ENCODE data around the gene TBC1D5.
"Not testable (repeated sequence)": the region's sequence is repeated elsewhere in the genome, so short reads cannot be mapped to it uniquely, and the experiment has no call there.

TBC1D5 gene

GRCh38 chr3:17404548-17404947, 337.9 kb downstream of the TBC1D5 start:
- no peak for TF ChIP-seq FOXP2 (optimal IDR thresholded peaks at IDR 0.05; ENCODE audit: control extremely low read depth, extremely low read length, insufficient read depth)
- TF ChIP-seq POLR2AphosphoS5 (IDR thresholded peaks at IDR 0.05; ENCODE audit: borderline replicate concordance, low read depth, low read length) = no peak
- TF ChIP-seq EZH2 (IDR thresholded peaks at IDR 0.05) = no peak
- Histone ChIP-seq H3K9ac (ENCODE audit: insufficient read length) (no peak overlapping the region), H3K4me3 (no peak overlapping the region), H3K9me3 (ENCODE audit: low read depth, low read length) (peaks cover 3% of the 10 kb centered on the region; the same call in 1 of the 2 replicates), H3K36me3 (ENCODE audit: insufficient read depth, low read length) (no peaks in the 10 kb centered on the region), H3K27ac (no peak overlapping the region)
- DNase-seq (ENCODE audit: low read depth, low spot score) = no peak

- Histone ChIP-seq H3K9me3 (ENCODE audit: low read depth, low read length) (peaks cover 3% of the 10 kb centered on the region; the same call in 1 of the 2 replicates), H3K36me3 (ENCODE audit: insufficient read depth, low read length) (no peaks in the 10 kb centered on the region), H3K4me3 (no peak overlapping the region), H3K27ac (no peak overlapping the region), H3K9ac (ENCODE audit: insufficient read length) (no peak overlapping the region)
- DNase-seq (ENCODE audit: low read depth, low spot score) = no peak
- TF ChIP-seq FOXP2 (optimal IDR thresholded peaks at IDR 0.05; ENCODE audit: control extremely low read depth, extremely low read length, insufficient read depth) = no peak
- no peak for TF ChIP-seq EZH2 (IDR thresholded peaks at IDR 0.05)
- TF ChIP-seq POLR2AphosphoS5 (IDR thresholded peaks at IDR 0.05; ENCODE audit: borderline replicate concordance, low read depth, low read length) = no peak
Measured at GRCh38 chr3:17402442-17402841, 340.0 kb downstream of the TBC1D5 start.

- H3K4me3 ChIP-seq = no peak overlapping the region
- no peak overlapping the region for H3K9ac ChIP-seq (ENCODE audit: insufficient read length)
- DNase-seq (ENCODE audit: low read depth, low spot score) = no peak
- H3K36me3 ChIP-seq (ENCODE audit: insufficient read depth, low read length) = no peaks in the 10 kb centered on the region
- no peak overlapping the region for H3K27ac ChIP-seq
- peaks cover 3% of the 10 kb centered on the region; the same call in 1 of the 2 replicates for H3K9me3 ChIP-seq (ENCODE audit: low read depth, low read length)
- TF ChIP-seq FOXP2 (optimal IDR thresholded peaks at IDR 0.05; ENCODE audit: control extremely low read depth, extremely low read length, insufficient read depth) (no peak), EZH2 (IDR thresholded peaks at IDR 0.05) (no peak), POLR2AphosphoS5 (IDR thresholded peaks at IDR 0.05; ENCODE audit: borderline replicate concordance, low read depth, low read length) (no peak)
Measured at GRCh38 chr3:17401912-17402311, 340.5 kb downstream of the TBC1D5 start.

- Histone ChIP-seq H3K9ac (ENCODE audit: insufficient read length) (no peak overlapping the region), H3K27ac (no peak overlapping the region), H3K4me3 (no peak overlapping the region), H3K36me3 (ENCODE audit: insufficient read depth, low read length) (no peaks in the 10 kb centered on the region), H3K9me3 (ENCODE audit: low read depth, low read length) (peaks cover 3% of the 10 kb centered on the region; the same call in 1 of the 2 replicates)
- no peak for DNase-seq (ENCODE audit: low read depth, low spot score)
- TF ChIP-seq EZH2 (IDR thresholded peaks at IDR 0.05) (no peak), FOXP2 (optimal IDR thresholded peaks at IDR 0.05; ENCODE audit: control extremely low read depth, extremely low read length, insufficient read depth) (no peak), POLR2AphosphoS5 (IDR thresholded peaks at IDR 0.05; ENCODE audit: borderline replicate concordance, low read depth, low read length) (no peak)
Measured at GRCh38 chr3:17399586-17399985, 342.8 kb downstream of the TBC1D5 start.

- Histone ChIP-seq H3K9me3 (ENCODE audit: low read depth, low read length) (peaks cover 3% of the 10 kb centered on the region; the same call in 1 of the 2 replicates), H3K27ac (no peak overlapping the region), H3K36me3 (ENCODE audit: insufficient read depth, low read length) (no peaks in the 10 kb centered on the region), H3K4me3 (no peak overlapping the region), H3K9ac (ENCODE audit: insufficient read length) (no peak overlapping the region)
- no peak for DNase-seq (ENCODE audit: low read depth, low spot score)
- TF ChIP-seq POLR2AphosphoS5 (IDR thresholded peaks at IDR 0.05; ENCODE audit: borderline replicate concordance, low read depth, low read length) = no peak
- TF ChIP-seq FOXP2 (optimal IDR thresholded peaks at IDR 0.05; ENCODE audit: control extremely low read depth, extremely low read length, insufficient read depth) = no peak
- TF ChIP-seq EZH2 (IDR thresholded peaks at IDR 0.05) = no peak
Measured at GRCh38 chr3:17398959-17399551, 343.4 kb downstream of the TBC1D5 start.

- H3K9me3 ChIP-seq (ENCODE audit: low read depth, low read length) = no peaks in the 10 kb centered on the region
Measured at GRCh38 chr3:17396036-17396435, 346.4 kb downstream of the TBC1D5 start.

GRCh38 chr3:17394541-17395155, 347.8 kb downstream of the TBC1D5 start:
- H3K9me3 ChIP-seq (ENCODE audit: low read depth, low read length) = no peaks in the 10 kb centered on the region
- TF ChIP-seq POLR2AphosphoS5 (IDR thresholded peaks at IDR 0.05; ENCODE audit: borderline replicate concordance, low read depth, low read length) (no peak), FOXP2 (optimal IDR thresholded peaks at IDR 0.05; ENCODE audit: control extremely low read depth, extremely low read length, insufficient read depth) (no peak), EZH2 (IDR thresholded peaks at IDR 0.05) (no peak)
- no peak overlapping the region for H3K27ac ChIP-seq
- no peaks in the 10 kb centered on the region for H3K36me3 ChIP-seq (ENCODE audit: insufficient read depth, low read length)
- no peak for DNase-seq (ENCODE audit: low read depth, low spot score)
- H3K4me3 ChIP-seq = no peak overlapping the region
- H3K9ac ChIP-seq (ENCODE audit: insufficient read length) = no peak overlapping the region

More at GRCh38 chr3:17396036-17396435, 346.4 kb downstream of the TBC1D5 start:
- Histone ChIP-seq H3K4me3 (no peak overlapping the region), H3K9ac (ENCODE audit: insufficient read length) (no peak overlapping the region), H3K27ac (no peak overlapping the region), H3K36me3 (ENCODE audit: insufficient read depth, low read length) (no peaks in the 10 kb centered on the region)
- no peak for DNase-seq (ENCODE audit: low read depth, low spot score)
- TF ChIP-seq FOXP2 (optimal IDR thresholded peaks at IDR 0.05; ENCODE audit: control extremely low read depth, extremely low read length, insufficient read depth) (no peak), EZH2 (IDR thresholded peaks at IDR 0.05) (no peak), POLR2AphosphoS5 (IDR thresholded peaks at IDR 0.05; ENCODE audit: borderline replicate concordance, low read depth, low read length) (no peak)

GRCh38 chr3:17392516-17392915, 349.9 kb downstream of the TBC1D5 start:
- H3K4me3 ChIP-seq; H3K27ac ChIP-seq; H3K9me3 ChIP-seq (ENCODE audit: low read depth, low read length); H3K36me3 ChIP-seq (ENCODE audit: insufficient read depth, low read length); H3K9ac ChIP-seq (ENCODE audit: insufficient read length); DNase-seq (ENCODE audit: low read depth, low spot score): not testable (repeated sequence)

- no peaks in the 10 kb centered on the region for H3K36me3 ChIP-seq (ENCODE audit: insufficient read depth, low read length)
Measured at GRCh38 chr3:17390785-17391184, 351.6 kb downstream of the TBC1D5 start.

More at GRCh38 chr3:17390785-17391184, 351.6 kb downstream of the TBC1D5 start:
- no peak for DNase-seq (ENCODE audit: low read depth, low spot score)
- no peak overlapping the region for H3K4me3 ChIP-seq
- H3K9me3 ChIP-seq (ENCODE audit: low read depth, low read length) = no peaks in the 10 kb centered on the region
- H3K27ac ChIP-seq = no peak overlapping the region
- TF ChIP-seq FOXP2 (optimal IDR thresholded peaks at IDR 0.05; ENCODE audit: control extremely low read depth, extremely low read length, insufficient read depth) (no peak), EZH2 (IDR thresholded peaks at IDR 0.05) (no peak), POLR2AphosphoS5 (IDR thresholded peaks at IDR 0.05; ENCODE audit: borderline replicate concordance, low read depth, low read length) (no peak)
- no peak overlapping the region for H3K9ac ChIP-seq (ENCODE audit: insufficient read length)
